ENCODE results near the gene TAS1R1. TPM values are rescaled to one million over a fixed set of nuclear protein-coding genes. Genes with fewer than 3 reads are reported as not detected.

TAS1R1 gene
- total RNA-seq, 4 donors from 2014 or later, result not detected

DNA sequence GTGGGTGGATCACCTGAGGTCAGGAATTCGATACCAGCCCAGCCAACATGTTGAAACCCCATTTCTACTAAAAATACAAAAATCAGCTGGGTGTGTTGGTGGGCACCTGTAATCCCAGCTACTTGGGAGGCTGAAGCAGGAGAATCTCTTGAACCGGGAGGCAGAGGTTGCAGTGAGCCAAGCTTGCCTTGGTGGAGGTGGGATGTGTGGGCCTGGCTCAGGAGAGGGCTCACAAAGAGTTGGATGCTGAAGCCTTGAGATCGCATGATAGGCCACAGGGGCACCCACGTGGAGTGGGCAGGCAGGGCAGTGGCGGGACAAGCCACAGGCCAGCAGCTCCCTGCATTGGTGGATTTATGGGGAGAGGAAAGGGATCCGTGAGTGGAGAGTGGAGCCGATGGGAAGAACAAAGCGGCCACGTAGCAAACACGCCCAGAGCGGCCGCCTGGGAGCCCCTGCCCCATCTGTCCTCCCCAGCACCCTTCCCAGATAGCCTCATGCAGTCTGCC is 73.9 kb downstream of the TAS1R1 start:
- DNase-seq, result no peak
- Histone ChIP-seq H3K4me3 (no peak overlapping the region), H3K27me3 (no peaks in the 10 kb centered on the region), H3K36me3 (no peaks in the 10 kb centered on the region), H3K9me3 (no peaks in the 10 kb centered on the region), H3K4me1 (peaks cover 0 to 5% of the 10 kb centered on the region in 2 donors), H3K27ac (no peak overlapping the region)
- TF ChIP-seq, protein P1, sequence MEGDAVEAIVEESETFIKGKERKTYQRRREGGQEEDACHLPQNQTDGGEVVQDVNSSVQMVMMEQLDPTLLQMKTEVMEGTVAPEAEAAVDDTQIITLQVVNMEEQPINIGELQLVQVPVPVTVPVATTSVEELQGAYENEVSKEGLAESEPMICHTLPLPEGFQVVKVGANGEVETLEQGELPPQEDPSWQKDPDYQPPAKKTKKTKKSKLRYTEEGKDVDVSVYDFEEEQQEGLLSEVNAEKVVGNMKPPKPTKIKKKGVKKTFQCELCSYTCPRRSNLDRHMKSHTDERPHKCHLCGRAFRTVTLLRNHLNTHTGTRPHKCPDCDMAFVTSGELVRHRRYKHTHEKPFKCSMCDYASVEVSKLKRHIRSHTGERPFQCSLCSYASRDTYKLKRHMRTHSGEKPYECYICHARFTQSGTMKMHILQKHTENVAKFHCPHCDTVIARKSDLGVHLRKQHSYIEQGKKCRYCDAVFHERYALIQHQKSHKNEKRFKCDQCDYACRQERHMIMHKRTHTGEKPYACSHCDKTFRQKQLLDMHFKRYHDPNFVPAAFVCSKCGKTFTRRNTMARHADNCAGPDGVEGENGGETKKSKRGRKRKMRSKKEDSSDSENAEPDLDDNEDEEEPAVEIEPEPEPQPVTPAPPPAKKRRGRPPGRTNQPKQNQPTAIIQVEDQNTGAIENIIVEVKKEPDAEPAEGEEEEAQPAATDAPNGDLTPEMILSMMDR (IDR thresholded peaks at IDR 0.05), result no peak
- TF ChIP-seq POLR2A (IDR thresholded peaks at IDR 0.05), result no peak
- intact Hi-C loops (cut with DNase I; ENCODE audit: low total_unique reads), result no loop called here

Small RNAs within 50 kb of the gene (small RNA-seq; reads per million reads assigned to genes)
- not detected for gene RNU6-731P

Other genes with a start within 250 kb of the TAS1R1 start
- gene ACOT7, start 161.5 kb upstream of the TAS1R1 start, total RNA-seq, result 10 to 100 TPM in 2 of 4 donors, 1 to 10 TPM in 2; 7.4 to 27.6 (median 12.4) TPM
- under 1 TPM in 1 of 4 donors, not detected in 3; 0.21 TPM for gene HES2, start 135.4 kb upstream of the TAS1R1 start, total RNA-seq
- gene ESPN, start 130.5 kb upstream of the TAS1R1 start, total RNA-seq, result 1 to 10 TPM in 1 of 4 donors, under 1 TPM in 1, not detected in 2; 0.58 to 2.5 TPM
- 10 to 100 TPM in 1 of 4 donors, 1 to 10 TPM in 3; 1.0 to 11.1 (median 4.8) TPM for gene TNFRSF25, start 89.1 kb upstream of the TAS1R1 start, total RNA-seq
- 10 to 100 TPM in 2 of 4 donors, 1 to 10 TPM in 2; 2.6 to 23.7 (median 8.2) TPM for gene PLEKHG5, start 63.6 kb upstream of the TAS1R1 start, total RNA-seq
- 10 to 100 TPM in 2 of 4 donors, 1 to 10 TPM in 2; 4.7 to 44.8 (median 23.7) TPM for gene NOL9, start 794 bp upstream of the TAS1R1 start, total RNA-seq
- gene ZBTB48, start 24.7 kb downstream of the TAS1R1 start, total RNA-seq, result 10 to 100 TPM; 26.5 to 79.7 (median 47.6) TPM
- gene KLHL21, start 47.6 kb downstream of the TAS1R1 start, total RNA-seq, result 10 to 100 TPM; 17.4 to 31.1 (median 20.6) TPM
- 10 to 100 TPM in 2 of 4 donors, 1 to 10 TPM in 2; 1.8 to 29.6 (median 15.0) TPM for gene PHF13, start 58.4 kb downstream of the TAS1R1 start, total RNA-seq
- gene THAP3, start 69.6 kb downstream of the TAS1R1 start, total RNA-seq, result 10 to 100 TPM; 19.1 to 23.9 (median 21.9) TPM
- 10 to 100 TPM; 11.5 to 47.2 (median 22.3) TPM for gene DNAJC11, start 146.5 kb downstream of the TAS1R1 start, total RNA-seq
- 100 to 1,000 TPM in 1 of 4 donors, 10 to 100 TPM in 3; 29.7 to 427 (median 64.8) TPM for gene CAMTA1, start 230.1 kb downstream of the TAS1R1 start, total RNA-seq